ENCODE measurements around the gene BDKRB2.

- no peak for TF ChIP-seq CTCF (conservative IDR thresholded peaks at IDR 0.05)
- no peak for TF ChIP-seq ZFX (IDR thresholded peaks at IDR 0.05)
These were observed 34.1 kb downstream of the BDKRB2 start for GRCh38 chr14:96238676-96239265.

All from C4-2B (cell line).